Stimulated activated CD4-positive, alpha-beta T cell treated with anti-CD3 and anti-CD28 coated beads, TNF-alpha, amount 100 ng/mL, for 1 hour (primary cell): ENCODE data around the gene EPHB4.
"Not testable (repeated sequence)": the region's sequence is repeated elsewhere in the genome, so short reads cannot be mapped to it uniquely, and the experiment has no call there.

ENCODE experiments used
- DNase-seq, 3 donors: peaks; one replicate each; pipeline ENCODE4 v3.0.0-alpha.2; 2020; ENCODE audit warnings: low read depth in 3 of 3, low spot score in 1 of 3

Gene EPHB4

GRCh38 chr7:100791881-100792666 is 35.2 kb downstream of the EPHB4 start:
- no peak for DNase-seq

GRCh38 chr7:100789055-100789454 is 38.3 kb downstream of the EPHB4 start:
- DNase-seq = no peak

GRCh38 chr7:100786323-100786722 is 41.0 kb downstream of the EPHB4 start:
- no peak for DNase-seq

GRCh38 chr7:100785878-100786277 is 41.4 kb downstream of the EPHB4 start:
- no peak for DNase-seq

- DNase-seq = no peak
Measured at GRCh38 chr7:100783804-100784203, 43.5 kb downstream of the EPHB4 start.

GRCh38 chr7:100781255-100781654 is 46.1 kb downstream of the EPHB4 start:
- no peak for DNase-seq

- no peak for DNase-seq
Measured at GRCh38 chr7:100779359-100779758, 48.0 kb downstream of the EPHB4 start.

- DNase-seq = no peak
Measured at GRCh38 chr7:100778061-100778621, 49.2 kb downstream of the EPHB4 start.

GRCh38 chr7:100773491-100773890 is 53.8 kb downstream of the EPHB4 start:
- DNase-seq = no peak

GRCh38 chr7:100768784-100769183 is 58.5 kb downstream of the EPHB4 start:
- DNase-seq = no peak

- DNase-seq = no peak
Measured at GRCh38 chr7:100765250-100765649, 62.1 kb downstream of the EPHB4 start.

GRCh38 chr7:100764841-100765240 is 62.5 kb downstream of the EPHB4 start:
- no peak for DNase-seq

GRCh38 chr7:100763556-100764140 is 63.7 kb downstream of the EPHB4 start:
- no peak for DNase-seq

- DNase-seq = not testable (repeated sequence)
Measured at GRCh38 chr7:100762841-100763240, 64.5 kb downstream of the EPHB4 start.

- DNase-seq = no peak
Measured at GRCh38 chr7:100759357-100760171, 67.8 kb downstream of the EPHB4 start.

GRCh38 chr7:100753750-100754149 is 73.6 kb downstream of the EPHB4 start:
- no peak for DNase-seq

- DNase-seq = no peak
Measured at GRCh38 chr7:100752994-100753393, 74.3 kb downstream of the EPHB4 start.
